ENCODE results near the gene PAEP.

The PAEP gene

GRCh38 chr9:135522137-135522877 lies 39.2 kb upstream of the PAEP start:
- no peaks in the 10 kb centered on the region for H3K27me3 ChIP-seq (ENCODE audit: low read length)

GRCh38 chr9:135522931-135523330 lies 38.6 kb upstream of the PAEP start:
- no peak overlapping the region for H3K4me3 ChIP-seq (ENCODE audit: insufficient read depth, low read length, poor library complexity, severe bottlenecking)
- no peaks in the 10 kb centered on the region for H3K36me3 ChIP-seq (ENCODE audit: low read length)
- no peaks in the 10 kb centered on the region for H3K9me3 ChIP-seq (ENCODE audit: insufficient read depth, low read length)
- H3K27ac ChIP-seq (ENCODE audit: low read depth, low read length) = no peak overlapping the region
- H3F3A ChIP-seq (ENCODE audit: insufficient read depth) = no peaks in the 10 kb centered on the region
- no peaks in the 10 kb centered on the region for H3K79me2 ChIP-seq (ENCODE audit: insufficient read depth, low read length)
- H2AFZ ChIP-seq (ENCODE audit: low read depth, low read length, severe bottlenecking) = no peak overlapping the region
- no peak overlapping the region for H3K4me2 ChIP-seq (ENCODE audit: low read depth, low read length, poor library complexity, severe bottlenecking)
- H3K9me2 ChIP-seq (replicated peaks; ENCODE audit: insufficient read depth, low read length) = no peaks in the 10 kb centered on the region
- no peaks in the 10 kb centered on the region for H4K20me1 ChIP-seq (ENCODE audit: low read depth, low read length)
- no peak overlapping the region for H3K9ac ChIP-seq (ENCODE audit: low read length)
- TF ChIP-seq EZH2phosphoT487 (conservative IDR thresholded peaks at IDR 0.05; ENCODE audit: low read length) = no peak
- no peak for TF ChIP-seq CTCF (IDR thresholded peaks at IDR 0.05; ENCODE audit: insufficient read depth, low read length, poor library complexity, severe bottlenecking)
- H3K27me3 ChIP-seq (ENCODE audit: low read length) = no peaks in the 10 kb centered on the region

More at GRCh38 chr9:135522137-135522877, 39.2 kb upstream of the PAEP start:
- Histone ChIP-seq H3K4me3 (ENCODE audit: insufficient read depth, low read length, poor library complexity, severe bottlenecking) (no peak overlapping the region), H4K20me1 (ENCODE audit: low read depth, low read length) (no peaks in the 10 kb centered on the region), H3K9me3 (ENCODE audit: insufficient read depth, low read length) (no peaks in the 10 kb centered on the region), H3K36me3 (ENCODE audit: low read length) (no peaks in the 10 kb centered on the region), H3K9ac (ENCODE audit: low read length) (no peak overlapping the region), H2AFZ (ENCODE audit: low read depth, low read length, severe bottlenecking) (no peak overlapping the region), H3K27ac (ENCODE audit: low read depth, low read length) (no peak overlapping the region), H3K9me2 (replicated peaks; ENCODE audit: insufficient read depth, low read length) (no peaks in the 10 kb centered on the region), H3F3A (ENCODE audit: insufficient read depth) (no peaks in the 10 kb centered on the region), H3K4me2 (ENCODE audit: low read depth, low read length, poor library complexity, severe bottlenecking) (no peak overlapping the region), H3K79me2 (ENCODE audit: insufficient read depth, low read length) (no peaks in the 10 kb centered on the region)
- TF ChIP-seq EZH2phosphoT487 (conservative IDR thresholded peaks at IDR 0.05; ENCODE audit: low read length) (no peak), CTCF (IDR thresholded peaks at IDR 0.05; ENCODE audit: insufficient read depth, low read length, poor library complexity, severe bottlenecking) (no peak)

- Histone ChIP-seq H4K20me1 (ENCODE audit: low read depth, low read length) (no peaks in the 10 kb centered on the region), H3K9me3 (ENCODE audit: insufficient read depth, low read length) (no peaks in the 10 kb centered on the region), H3K36me3 (ENCODE audit: low read length) (no peaks in the 10 kb centered on the region), H3K9ac (ENCODE audit: low read length) (no peak overlapping the region), H3K9me2 (replicated peaks; ENCODE audit: insufficient read depth, low read length) (no peaks in the 10 kb centered on the region), H3K27me3 (ENCODE audit: low read length) (no peaks in the 10 kb centered on the region; the same call in 1 of the 2 replicates), H2AFZ (ENCODE audit: low read depth, low read length, severe bottlenecking) (no peak overlapping the region), H3K27ac (ENCODE audit: low read depth, low read length) (no peak overlapping the region), H3K79me2 (ENCODE audit: insufficient read depth, low read length) (no peaks in the 10 kb centered on the region), H3K4me3 (ENCODE audit: insufficient read depth, low read length, poor library complexity, severe bottlenecking) (no peak overlapping the region), H3F3A (ENCODE audit: insufficient read depth) (no peaks in the 10 kb centered on the region), H3K4me2 (ENCODE audit: low read depth, low read length, poor library complexity, severe bottlenecking) (no peak overlapping the region)
- no peak for TF ChIP-seq CTCF (IDR thresholded peaks at IDR 0.05; ENCODE audit: insufficient read depth, low read length, poor library complexity, severe bottlenecking)
- no peak for TF ChIP-seq EZH2phosphoT487 (conservative IDR thresholded peaks at IDR 0.05; ENCODE audit: low read length)
These were observed 37.9 kb upstream of the PAEP start for GRCh38 chr9:135523521-135524129.

Measured in SU-DHL-6 (cell line).